Measurements from ENCODE around the gene NTN4.

DNA sequence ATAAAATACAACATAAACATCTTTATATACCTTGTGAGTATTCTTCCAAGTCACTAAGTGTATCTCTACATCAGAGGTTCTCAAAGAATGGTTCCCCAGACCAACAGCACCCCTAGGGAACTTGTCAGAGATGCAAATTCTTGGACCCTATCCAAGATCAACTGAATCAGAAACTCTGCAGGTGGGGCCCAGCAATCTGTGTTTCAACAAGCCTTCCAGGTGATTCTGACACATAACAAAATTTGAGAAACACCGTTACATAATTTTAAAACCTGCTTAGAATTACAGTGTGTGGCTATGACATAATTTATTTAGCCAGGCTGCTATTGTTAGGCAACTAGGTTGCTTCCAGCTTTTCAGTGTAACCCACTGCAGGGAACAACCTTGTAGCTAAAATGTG, 49.8 kb downstream of the NTN4 start:
- TF ChIP-seq YY1 (IDR thresholded peaks at IDR 0.05; ENCODE audit: low read depth) (no peak), TAF1 (IDR thresholded peaks at IDR 0.05; ENCODE audit: low read depth) (no peak), EGR1 (IDR thresholded peaks at IDR 0.05) (no peak), TEAD4 (IDR thresholded peaks at IDR 0.05) (no peak), NFIC (IDR thresholded peaks at IDR 0.05) (no peak), TCF12 (IDR thresholded peaks at IDR 0.05; ENCODE audit: low read depth) (no peak), RAD21 (IDR thresholded peaks at IDR 0.05; ENCODE audit: low read depth) (no peak)
- TF ChIP-seq, protein P1, sequence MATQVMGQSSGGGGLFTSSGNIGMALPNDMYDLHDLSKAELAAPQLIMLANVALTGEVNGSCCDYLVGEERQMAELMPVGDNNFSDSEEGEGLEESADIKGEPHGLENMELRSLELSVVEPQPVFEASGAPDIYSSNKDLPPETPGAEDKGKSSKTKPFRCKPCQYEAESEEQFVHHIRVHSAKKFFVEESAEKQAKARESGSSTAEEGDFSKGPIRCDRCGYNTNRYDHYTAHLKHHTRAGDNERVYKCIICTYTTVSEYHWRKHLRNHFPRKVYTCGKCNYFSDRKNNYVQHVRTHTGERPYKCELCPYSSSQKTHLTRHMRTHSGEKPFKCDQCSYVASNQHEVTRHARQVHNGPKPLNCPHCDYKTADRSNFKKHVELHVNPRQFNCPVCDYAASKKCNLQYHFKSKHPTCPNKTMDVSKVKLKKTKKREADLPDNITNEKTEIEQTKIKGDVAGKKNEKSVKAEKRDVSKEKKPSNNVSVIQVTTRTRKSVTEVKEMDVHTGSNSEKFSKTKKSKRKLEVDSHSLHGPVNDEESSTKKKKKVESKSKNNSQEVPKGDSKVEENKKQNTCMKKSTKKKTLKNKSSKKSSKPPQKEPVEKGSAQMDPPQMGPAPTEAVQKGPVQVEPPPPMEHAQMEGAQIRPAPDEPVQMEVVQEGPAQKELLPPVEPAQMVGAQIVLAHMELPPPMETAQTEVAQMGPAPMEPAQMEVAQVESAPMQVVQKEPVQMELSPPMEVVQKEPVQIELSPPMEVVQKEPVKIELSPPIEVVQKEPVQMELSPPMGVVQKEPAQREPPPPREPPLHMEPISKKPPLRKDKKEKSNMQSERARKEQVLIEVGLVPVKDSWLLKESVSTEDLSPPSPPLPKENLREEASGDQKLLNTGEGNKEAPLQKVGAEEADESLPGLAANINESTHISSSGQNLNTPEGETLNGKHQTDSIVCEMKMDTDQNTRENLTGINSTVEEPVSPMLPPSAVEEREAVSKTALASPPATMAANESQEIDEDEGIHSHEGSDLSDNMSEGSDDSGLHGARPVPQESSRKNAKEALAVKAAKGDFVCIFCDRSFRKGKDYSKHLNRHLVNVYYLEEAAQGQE (IDR thresholded peaks at IDR 0.05; ENCODE audit: low read depth): no peak
- TF ChIP-seq, protein P2, sequence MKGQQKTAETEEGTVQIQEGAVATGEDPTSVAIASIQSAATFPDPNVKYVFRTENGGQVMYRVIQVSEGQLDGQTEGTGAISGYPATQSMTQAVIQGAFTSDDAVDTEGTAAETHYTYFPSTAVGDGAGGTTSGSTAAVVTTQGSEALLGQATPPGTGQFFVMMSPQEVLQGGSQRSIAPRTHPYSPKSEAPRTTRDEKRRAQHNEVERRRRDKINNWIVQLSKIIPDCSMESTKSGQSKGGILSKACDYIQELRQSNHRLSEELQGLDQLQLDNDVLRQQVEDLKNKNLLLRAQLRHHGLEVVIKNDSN (IDR thresholded peaks at IDR 0.05): no peak
- TF ChIP-seq, protein P3, sequence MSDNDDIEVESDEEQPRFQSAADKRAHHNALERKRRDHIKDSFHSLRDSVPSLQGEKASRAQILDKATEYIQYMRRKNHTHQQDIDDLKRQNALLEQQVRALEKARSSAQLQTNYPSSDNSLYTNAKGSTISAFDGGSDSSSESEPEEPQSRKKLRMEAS (IDR thresholded peaks at IDR 0.05): no peak
